ENCODE measurements around the gene PRKAR1A. TPM values are rescaled to one million over a fixed set of nuclear protein-coding genes. Genes with fewer than 3 reads are reported as not detected.

Gene PRKAR1A
- total RNA-seq, 1 donor, result 260 TPM

DNA sequence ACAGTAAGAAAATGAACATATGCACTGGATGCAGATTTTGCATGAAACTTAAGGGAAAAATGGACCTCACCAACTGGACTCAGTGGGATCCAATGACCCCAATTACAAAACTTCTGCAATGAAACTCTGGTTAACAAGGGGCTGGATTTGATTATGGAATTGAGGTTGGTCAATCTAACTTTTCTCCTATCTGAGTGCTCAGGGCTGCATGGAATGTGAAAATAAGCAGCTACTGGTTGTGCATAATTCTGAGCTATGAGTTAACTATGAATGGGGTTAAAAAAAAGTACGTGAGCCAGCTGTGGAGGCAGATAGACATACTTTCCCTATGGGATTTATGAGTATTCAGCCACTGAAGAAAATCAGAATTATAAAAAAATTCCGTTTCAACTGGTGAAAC lies 79.8 kb downstream of the PRKAR1A start:
- no peak overlapping the region for H3K4me3 ChIP-seq (ENCODE audit: low read depth, low read length)
- DNase-seq (ENCODE audit: low read depth), result no peak

DNA sequence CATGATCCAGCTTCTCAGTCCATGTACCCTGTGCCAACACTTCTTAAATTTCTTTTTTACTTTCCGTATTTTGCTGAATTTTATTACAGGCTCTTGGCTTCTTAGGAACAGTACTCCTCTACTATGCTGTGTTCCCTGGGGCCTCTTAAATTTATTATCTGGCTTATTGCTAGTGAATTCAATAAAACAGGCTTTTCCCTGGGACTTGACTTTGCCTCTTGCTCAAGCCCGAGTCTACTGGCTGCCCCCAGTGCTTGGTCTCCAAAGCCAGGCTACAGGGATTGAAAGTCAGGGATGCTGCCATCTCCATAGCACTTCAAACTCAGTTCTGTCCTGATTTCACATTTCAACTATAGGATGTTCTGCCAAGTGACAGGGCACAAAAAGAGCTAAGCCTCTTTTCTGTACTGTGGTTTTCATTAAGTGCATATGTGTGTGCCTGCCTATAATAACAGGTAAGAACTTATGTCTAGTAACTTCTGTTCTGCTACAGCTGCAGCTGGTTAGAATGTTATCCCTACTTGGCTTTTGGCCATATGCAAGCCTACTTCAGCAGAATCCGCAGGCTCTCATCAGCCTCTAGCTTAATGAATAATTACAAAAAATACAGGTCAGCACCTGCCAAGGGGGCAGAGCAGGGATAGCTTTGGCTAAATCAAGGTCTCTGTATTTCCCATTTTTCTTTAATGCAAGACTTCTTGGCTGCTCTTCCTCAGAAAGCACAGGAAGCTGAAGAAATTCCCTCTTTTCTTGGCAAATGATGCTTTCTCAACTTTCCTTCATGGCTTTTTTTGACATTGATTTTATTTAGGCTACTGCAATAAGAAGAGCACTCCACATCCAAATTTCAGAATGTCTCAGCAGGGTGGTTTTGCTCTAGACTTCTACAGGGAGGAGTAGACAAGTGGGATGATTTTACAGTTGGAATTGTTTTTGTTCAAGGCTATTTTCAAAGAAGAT lies 80.7 kb downstream of the PRKAR1A start:
- TF ChIP-seq, protein P1, sequence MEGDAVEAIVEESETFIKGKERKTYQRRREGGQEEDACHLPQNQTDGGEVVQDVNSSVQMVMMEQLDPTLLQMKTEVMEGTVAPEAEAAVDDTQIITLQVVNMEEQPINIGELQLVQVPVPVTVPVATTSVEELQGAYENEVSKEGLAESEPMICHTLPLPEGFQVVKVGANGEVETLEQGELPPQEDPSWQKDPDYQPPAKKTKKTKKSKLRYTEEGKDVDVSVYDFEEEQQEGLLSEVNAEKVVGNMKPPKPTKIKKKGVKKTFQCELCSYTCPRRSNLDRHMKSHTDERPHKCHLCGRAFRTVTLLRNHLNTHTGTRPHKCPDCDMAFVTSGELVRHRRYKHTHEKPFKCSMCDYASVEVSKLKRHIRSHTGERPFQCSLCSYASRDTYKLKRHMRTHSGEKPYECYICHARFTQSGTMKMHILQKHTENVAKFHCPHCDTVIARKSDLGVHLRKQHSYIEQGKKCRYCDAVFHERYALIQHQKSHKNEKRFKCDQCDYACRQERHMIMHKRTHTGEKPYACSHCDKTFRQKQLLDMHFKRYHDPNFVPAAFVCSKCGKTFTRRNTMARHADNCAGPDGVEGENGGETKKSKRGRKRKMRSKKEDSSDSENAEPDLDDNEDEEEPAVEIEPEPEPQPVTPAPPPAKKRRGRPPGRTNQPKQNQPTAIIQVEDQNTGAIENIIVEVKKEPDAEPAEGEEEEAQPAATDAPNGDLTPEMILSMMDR (IDR thresholded peaks at IDR 0.05; ENCODE audit: insufficient read depth, low read depth, low read length), result no peak
- no peak overlapping the region for H3K4me3 ChIP-seq (ENCODE audit: low read depth, low read length)
- DNase-seq (ENCODE audit: low read depth), result no peak

More for the DNA sequence above, 79.8 kb downstream of the PRKAR1A start:
- TF ChIP-seq, protein P1 (IDR thresholded peaks at IDR 0.05; ENCODE audit: insufficient read depth, low read depth, low read length), result no peak

DNA sequence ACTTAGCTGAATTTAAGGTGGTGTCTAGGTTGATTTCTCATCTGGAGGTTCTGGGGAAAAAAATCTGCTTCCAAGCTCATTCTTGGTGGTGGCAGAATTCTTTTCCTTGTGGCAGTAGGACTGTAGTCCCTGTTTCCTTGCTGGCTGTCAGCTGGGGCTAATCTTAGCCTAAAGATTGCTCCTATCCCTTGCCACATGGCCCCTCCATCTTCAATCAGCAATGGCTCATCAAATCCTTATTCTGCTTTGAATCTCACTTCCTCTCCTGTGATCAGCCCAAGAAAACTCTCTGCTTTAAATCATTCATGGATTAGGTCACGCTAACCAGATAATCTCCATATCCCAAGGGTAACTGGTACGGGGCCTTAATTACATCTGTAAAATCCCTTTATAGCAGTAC lies 82.3 kb downstream of the PRKAR1A start:
- DNase-seq (ENCODE audit: low read depth), result no peak
- TF ChIP-seq, protein P1 (IDR thresholded peaks at IDR 0.05; ENCODE audit: insufficient read depth, low read depth, low read length), result no peak
- no peak overlapping the region for H3K4me3 ChIP-seq (ENCODE audit: low read depth, low read length)

DNA sequence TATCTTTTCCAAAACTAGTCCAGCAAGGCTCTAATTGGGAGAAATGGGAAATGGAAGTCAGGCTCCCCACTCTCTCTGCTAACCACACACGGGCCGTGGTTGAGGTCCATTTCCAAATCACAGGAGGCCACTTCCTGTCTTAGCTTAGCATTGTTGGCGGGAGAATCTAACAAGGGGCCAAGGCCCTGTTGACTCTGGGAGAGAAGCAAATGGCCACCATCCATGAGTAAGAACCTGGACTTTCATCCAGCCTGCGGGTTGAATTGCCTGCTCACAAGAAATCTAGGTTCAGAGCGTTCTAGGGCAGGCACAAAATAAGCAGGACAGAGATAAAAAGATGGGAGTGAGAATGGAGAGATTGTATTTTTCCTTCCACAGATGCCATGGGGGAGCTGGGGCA lies 83.3 kb downstream of the PRKAR1A start:
- TF ChIP-seq, protein P1 (IDR thresholded peaks at IDR 0.05; ENCODE audit: insufficient read depth, low read depth, low read length), result no peak
- DNase-seq (ENCODE audit: low read depth), result no peak
- H3K4me3 ChIP-seq (ENCODE audit: low read depth, low read length), result no peak overlapping the region

DNA sequence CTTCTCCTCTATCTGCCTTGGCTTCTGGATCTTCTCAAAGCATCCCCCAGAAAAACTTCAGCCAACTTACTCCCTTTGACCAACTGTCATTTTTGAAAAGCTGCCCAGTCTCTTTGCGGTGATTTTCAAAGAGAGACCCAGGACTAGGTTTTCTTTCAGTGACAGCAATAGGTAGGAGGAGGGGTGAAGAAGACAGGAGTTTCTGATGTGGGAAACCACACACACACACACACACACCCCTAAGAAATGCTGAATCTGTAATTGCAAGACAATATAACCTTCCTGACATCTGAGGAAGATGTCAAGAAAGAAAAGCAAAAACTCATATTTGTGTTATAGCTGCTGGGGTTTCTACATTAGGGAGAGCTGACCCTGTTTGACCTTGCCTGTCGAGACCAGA lies 83.8 kb downstream of the PRKAR1A start:
- DNase-seq (ENCODE audit: low read depth), result no peak
- no peak overlapping the region for H3K4me3 ChIP-seq (ENCODE audit: low read depth, low read length)
- TF ChIP-seq, protein P1 (IDR thresholded peaks at IDR 0.05; ENCODE audit: insufficient read depth, low read depth, low read length), result no peak

DNA sequence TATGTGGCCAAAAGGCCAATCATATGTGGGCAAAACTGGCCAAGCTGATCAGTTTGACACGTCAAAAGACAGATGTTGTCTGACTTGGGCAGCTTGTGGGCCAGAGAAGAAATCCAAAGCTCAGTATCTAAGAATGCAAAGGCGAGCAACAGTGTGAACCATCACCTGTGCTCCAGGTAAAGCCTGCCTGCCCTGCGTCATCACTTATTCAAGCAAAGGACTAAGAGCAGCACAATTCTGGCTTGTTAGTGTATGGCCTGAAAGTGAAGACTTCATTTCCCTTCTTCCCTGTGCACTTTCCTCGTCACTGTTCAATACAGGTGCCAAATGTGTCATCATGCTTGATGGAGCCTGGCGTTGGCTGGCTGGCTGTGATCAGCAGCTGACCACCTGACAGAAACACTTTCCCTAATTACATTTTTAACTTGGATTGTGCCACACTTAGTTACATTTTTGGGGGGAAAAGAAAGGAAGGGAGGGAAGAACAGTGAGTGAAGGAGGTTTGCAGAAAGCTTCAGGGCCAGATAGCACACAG lies 84.2 kb downstream of the PRKAR1A start:
- no peak for DNase-seq (ENCODE audit: low read depth)
- H3K4me3 ChIP-seq (ENCODE audit: low read depth, low read length), result no peak overlapping the region
- TF ChIP-seq, protein P1 (IDR thresholded peaks at IDR 0.05; ENCODE audit: insufficient read depth, low read depth, low read length), result no peak
